Measurements from ENCODE around the gene FAM3A. TPM values are rescaled to one million over a fixed set of nuclear protein-coding genes. Genes with fewer than 3 reads are reported as not detected.

The FAM3A gene
- total and polyA plus RNA-seq, 3 experiments from 2014 or later = 28.4 to 29.6 (median 29.4) TPM

DNA sequence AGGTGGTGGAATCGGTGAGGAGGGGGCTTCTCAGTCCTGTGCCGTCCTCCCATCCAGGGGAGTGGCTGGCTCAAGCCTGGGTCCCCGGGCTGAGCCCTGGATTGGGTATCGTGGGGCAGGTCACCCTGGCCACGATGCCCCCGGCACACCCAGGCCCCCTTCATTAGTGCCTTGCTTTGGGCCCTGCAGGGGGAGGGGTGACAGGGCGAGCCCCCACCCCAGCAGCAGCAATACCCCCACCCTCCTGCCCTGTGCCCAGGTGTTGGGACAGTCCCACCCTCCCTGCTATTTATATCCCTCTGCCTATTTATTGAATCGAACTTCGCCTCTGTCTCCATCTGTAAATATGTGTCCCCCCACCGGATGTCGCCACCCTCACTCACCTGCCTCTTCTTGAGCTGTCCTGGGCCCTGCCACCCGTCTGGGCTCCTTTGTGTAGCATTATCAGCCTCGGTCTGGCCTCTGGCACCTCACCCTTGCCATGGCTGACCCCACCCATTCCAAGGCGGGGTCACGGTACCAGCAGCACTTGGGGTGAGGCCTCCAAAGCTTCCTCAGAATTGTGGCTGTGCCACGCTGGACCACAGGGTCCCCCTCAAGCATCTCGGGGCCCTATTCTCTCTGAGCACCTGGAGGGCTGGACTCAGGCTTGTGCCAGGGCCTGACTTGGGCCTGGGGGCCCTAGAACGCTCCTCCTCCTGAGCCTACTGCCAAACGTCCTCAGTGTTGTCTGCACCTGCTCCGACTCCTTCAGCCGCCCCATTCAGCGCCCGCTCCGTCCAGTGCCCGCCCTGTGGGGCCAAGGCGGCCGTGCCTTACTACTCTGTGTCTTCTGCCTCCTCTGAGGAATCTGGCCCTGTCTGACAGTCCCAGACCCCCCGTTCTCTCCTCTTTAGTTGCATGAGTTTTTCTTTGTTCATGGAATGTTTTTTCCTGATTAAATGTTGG lies 43.1 kb downstream of the FAM3A start:
- Mint-ChIP-seq H3K36me3 (peaks cover 0 to 51% (median 0%) of the 10 kb centered on the region in 3 donors), H3K4me1 (no peaks in the 10 kb centered on the region), H3K27ac (peak overlapping the region in 4 of 8 donors; percentile 42 to 92 (median 58)), H3K9me3 (no peaks in the 10 kb centered on the region), H3K4me3 (no peak overlapping the region), H3K27me3 (peaks cover 0 to 7% of the 10 kb centered on the region in 2 donors)
- no peak overlapping the region for H3K4me3 ChIP-seq (ENCODE audit: low read length)
- no peaks in the 10 kb centered on the region for H3K36me3 ChIP-seq (ENCODE audit: insufficient read depth, low read length)
- ChIA-PET POLR2A (no interaction called here), CTCF (no interaction called here)
- peaks cover 10% of the 10 kb centered on the region for H3K4me1 ChIP-seq (ENCODE audit: insufficient read depth, low read length)
- H3K9me3 ChIP-seq (ENCODE audit: low read length) = no peaks in the 10 kb centered on the region
- no peaks in the 10 kb centered on the region for H3K27me3 ChIP-seq (ENCODE audit: insufficient read depth, low read length, poor library complexity, severe bottlenecking)
- H3K27ac ChIP-seq (ENCODE audit: low read depth, low read length) = no peak overlapping the region
- DNase-seq = no peak

DNA sequence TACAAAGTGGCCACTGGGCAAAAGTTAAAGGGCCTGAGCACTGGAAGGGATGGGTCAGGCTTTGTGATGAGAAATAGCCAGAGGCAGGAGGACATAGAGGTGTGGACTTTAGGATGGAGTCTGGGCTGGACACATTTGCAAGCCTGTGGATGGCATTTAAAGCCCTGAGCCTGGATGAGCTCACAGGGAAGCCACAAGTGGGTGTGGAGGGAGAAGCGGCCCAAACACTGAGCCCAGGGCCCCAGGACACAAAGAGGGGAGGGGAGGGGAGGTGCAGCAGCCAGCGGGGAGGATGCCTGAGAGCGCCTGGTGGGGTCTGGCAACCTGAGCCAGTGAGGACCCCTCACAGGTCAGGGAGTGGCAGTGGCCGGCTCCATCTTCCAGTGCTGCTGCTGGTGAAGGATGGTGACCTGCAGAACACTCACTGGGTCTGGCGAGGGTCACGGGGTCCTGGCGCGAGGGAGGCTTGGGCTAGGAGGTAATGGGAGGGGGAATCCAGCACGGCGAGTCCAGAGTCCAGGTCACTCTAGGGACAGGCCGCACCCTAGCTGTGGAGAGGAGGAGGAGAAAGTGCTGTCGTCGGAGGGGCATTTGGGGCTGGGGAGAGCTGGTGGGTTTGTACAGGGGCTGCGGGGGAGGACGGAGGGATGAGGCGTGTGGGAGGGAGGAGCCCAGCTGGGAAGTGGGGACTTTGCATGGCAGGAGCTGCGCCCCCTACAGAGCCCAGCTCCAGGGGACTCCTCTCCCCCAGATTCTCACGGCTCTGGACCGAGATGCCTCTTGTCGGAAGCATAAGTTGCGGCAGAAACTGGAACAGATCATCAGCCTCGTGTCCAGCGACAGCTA lies 44.0 kb downstream of the FAM3A start:
- peaks cover 4% of the 10 kb centered on the region for H3K4me1 ChIP-seq (ENCODE audit: insufficient read depth, low read length)
- H3K4me3 Mint-ChIP-seq = no peak overlapping the region
- no peaks in the 10 kb centered on the region for H3K27me3 ChIP-seq (ENCODE audit: insufficient read depth, low read length, poor library complexity, severe bottlenecking)
- peaks cover 0 to 52% (median 0%) of the 10 kb centered on the region in 3 donors for H3K36me3 Mint-ChIP-seq
- H3K27me3 Mint-ChIP-seq = peaks cover 0 to 7% of the 10 kb centered on the region in 2 donors
- ChIA-PET POLR2A (no interaction called here), CTCF (no interaction called here)
- no peaks in the 10 kb centered on the region for H3K9me3 Mint-ChIP-seq
- no peak overlapping the region for H3K4me3 ChIP-seq (ENCODE audit: low read length)
- no peaks in the 10 kb centered on the region for H3K9me3 ChIP-seq (ENCODE audit: low read length)
- no peak overlapping the region for H3K27ac ChIP-seq (ENCODE audit: low read depth, low read length)
- no peaks in the 10 kb centered on the region for H3K4me1 Mint-ChIP-seq
- H3K27ac Mint-ChIP-seq = peak overlapping the region in 1 of 8 donors; percentile 41
- no peaks in the 10 kb centered on the region for H3K36me3 ChIP-seq (ENCODE audit: insufficient read depth, low read length)
- no peak for DNase-seq

DNA sequence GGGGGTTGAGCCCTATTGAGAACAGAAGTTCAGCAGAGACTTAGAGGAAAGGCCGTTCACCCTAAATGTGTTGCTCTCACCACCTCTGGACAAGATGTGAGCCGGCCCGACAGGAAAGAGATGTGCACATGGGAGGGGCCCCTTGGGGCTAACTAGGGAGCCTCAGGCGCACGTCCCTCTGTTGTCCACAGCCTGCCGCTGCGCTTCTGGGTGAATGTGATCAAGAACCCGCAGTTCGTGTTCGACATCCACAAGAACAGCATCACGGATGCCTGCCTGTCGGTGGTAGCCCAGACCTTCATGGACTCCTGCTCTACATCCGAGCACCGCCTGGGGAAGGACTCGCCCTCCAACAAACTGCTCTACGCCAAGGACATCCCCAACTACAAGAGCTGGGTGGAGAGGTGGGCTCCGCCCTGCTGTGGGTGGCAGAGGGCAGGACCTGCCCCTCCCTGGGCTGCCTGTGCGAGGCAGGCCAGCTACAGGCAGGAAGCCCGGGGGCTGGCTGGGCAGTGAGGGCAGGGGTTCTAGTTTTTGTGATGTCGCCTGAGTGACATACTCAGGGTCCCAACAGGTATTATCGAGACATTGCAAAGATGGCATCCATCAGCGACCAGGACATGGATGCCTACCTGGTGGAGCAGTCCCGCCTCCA lies 45.0 kb downstream of the FAM3A start:
- Histone ChIP-seq H3K36me3 (ENCODE audit: insufficient read depth, low read length) (no peaks in the 10 kb centered on the region), H3K9me3 (ENCODE audit: low read length) (no peaks in the 10 kb centered on the region), H3K4me1 (ENCODE audit: insufficient read depth, low read length) (no peaks in the 10 kb centered on the region), H3K4me3 (ENCODE audit: low read length) (no peak overlapping the region), H3K27ac (ENCODE audit: low read depth, low read length) (no peak overlapping the region), H3K27me3 (ENCODE audit: insufficient read depth, low read length, poor library complexity, severe bottlenecking) (no peaks in the 10 kb centered on the region)
- H3K27me3 Mint-ChIP-seq = peaks cover 0 to 4% of the 10 kb centered on the region in 2 donors
- H3K4me1 Mint-ChIP-seq = no peaks in the 10 kb centered on the region
- no peak overlapping the region for H3K27ac Mint-ChIP-seq
- CTCF ChIA-PET = no interaction called here
- POLR2A ChIA-PET = no interaction called here
- H3K36me3 Mint-ChIP-seq = peaks cover 0 to 57% (median 0%) of the 10 kb centered on the region in 3 donors
- no peaks in the 10 kb centered on the region for H3K9me3 Mint-ChIP-seq
- no peak for DNase-seq
- H3K4me3 Mint-ChIP-seq = no peak overlapping the region

DNA sequence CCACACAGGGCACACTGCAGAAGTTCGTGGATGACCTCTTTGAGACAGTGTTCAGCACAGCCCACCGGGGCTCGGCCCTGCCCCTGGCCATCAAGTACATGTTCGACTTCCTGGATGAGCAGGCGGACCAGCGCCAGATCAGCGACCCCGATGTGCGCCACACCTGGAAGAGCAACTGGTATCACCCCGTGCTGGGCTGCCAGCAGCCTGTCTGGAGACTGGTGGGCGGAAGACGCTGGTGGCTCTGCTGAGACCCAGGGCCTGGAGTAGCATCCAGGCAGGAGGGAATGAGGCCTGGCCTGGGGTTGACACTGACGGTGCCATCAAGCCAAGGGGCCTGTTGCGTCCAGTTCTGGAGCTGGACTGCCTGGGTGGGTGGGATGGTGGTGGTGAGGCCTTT lies 45.6 kb downstream of the FAM3A start:
- Mint-ChIP-seq H3K4me3 (no peak overlapping the region), H3K4me1 (no peaks in the 10 kb centered on the region), H3K36me3 (peaks cover 0 to 62% (median 0%) of the 10 kb centered on the region in 3 donors), H3K27ac (peak overlapping the region in 1 of 8 donors; percentile 50), H3K9me3 (no peaks in the 10 kb centered on the region), H3K27me3 (peaks cover 0 to 4% of the 10 kb centered on the region in 2 donors)
- Histone ChIP-seq H3K4me1 (ENCODE audit: insufficient read depth, low read length) (no peaks in the 10 kb centered on the region), H3K9me3 (ENCODE audit: low read length) (no peaks in the 10 kb centered on the region), H3K27me3 (ENCODE audit: insufficient read depth, low read length, poor library complexity, severe bottlenecking) (no peaks in the 10 kb centered on the region), H3K27ac (ENCODE audit: low read depth, low read length) (no peak overlapping the region), H3K36me3 (ENCODE audit: insufficient read depth, low read length) (no peaks in the 10 kb centered on the region), H3K4me3 (ENCODE audit: low read length) (no peak overlapping the region)
- POLR2A ChIA-PET = no interaction called here
- no peak for DNase-seq
- CTCF ChIA-PET = no interaction called here

DNA sequence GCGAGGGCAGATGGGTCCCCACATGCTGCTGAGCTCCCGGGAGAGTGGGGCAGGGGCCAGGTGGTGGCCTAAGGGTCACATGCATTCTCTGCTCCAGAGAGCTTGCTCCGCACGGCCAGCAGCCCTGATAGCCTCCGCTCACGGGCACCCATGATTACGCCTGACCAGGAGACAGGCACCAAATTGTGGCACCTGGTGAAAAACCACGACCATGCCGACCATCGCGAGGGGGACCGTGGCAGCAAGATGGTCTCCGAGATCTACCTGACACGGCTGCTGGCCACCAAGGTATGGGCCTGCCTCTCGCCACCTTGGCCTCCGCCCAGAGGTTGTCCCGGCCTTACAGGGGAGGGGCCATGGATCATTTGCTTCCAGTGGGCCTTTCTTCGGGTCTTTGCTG lies 46.2 kb downstream of the FAM3A start:
- H3K27ac Mint-ChIP-seq = peak overlapping the region in 1 of 8 donors; percentile 32
- no peak overlapping the region for H3K4me3 ChIP-seq (ENCODE audit: low read length)
- no peaks in the 10 kb centered on the region for H3K9me3 ChIP-seq (ENCODE audit: low read length)
- H3K9me3 Mint-ChIP-seq = no peaks in the 10 kb centered on the region
- no peaks in the 10 kb centered on the region for H3K36me3 ChIP-seq (ENCODE audit: insufficient read depth, low read length)
- H3K27ac ChIP-seq (ENCODE audit: low read depth, low read length) = no peak overlapping the region
- no peaks in the 10 kb centered on the region for H3K27me3 ChIP-seq (ENCODE audit: insufficient read depth, low read length, poor library complexity, severe bottlenecking)
- DNase-seq = no peak
- POLR2A ChIA-PET = no interaction called here
- H3K4me1 ChIP-seq (ENCODE audit: insufficient read depth, low read length) = no peaks in the 10 kb centered on the region
- H3K4me3 Mint-ChIP-seq = no peak overlapping the region
- CTCF ChIA-PET = no interaction called here
- H3K27me3 Mint-ChIP-seq = peaks cover 0 to 3% of the 10 kb centered on the region in 2 donors
- no peaks in the 10 kb centered on the region for H3K4me1 Mint-ChIP-seq
- peaks cover 0 to 66% (median 0%) of the 10 kb centered on the region in 3 donors for H3K36me3 Mint-ChIP-seq

DNA sequence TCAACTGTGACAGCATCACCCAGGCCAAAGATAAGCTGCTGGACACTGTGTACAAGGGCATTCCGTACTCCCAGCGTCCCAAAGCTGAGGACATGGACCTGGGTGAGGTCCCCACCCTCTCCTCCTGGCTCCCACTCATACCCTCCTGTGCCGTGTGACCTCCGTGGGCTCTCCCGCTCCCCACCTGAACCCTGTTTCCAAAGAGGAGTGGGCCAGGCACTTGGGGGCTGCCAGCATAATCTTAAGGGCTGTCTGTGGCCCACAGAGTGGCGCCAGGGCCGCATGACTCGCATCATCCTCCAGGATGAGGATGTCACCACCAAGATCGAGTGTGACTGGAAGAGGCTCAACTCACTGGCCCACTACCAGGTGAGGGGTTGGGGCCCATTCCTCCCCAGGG lies 46.9 kb downstream of the FAM3A start:
- H3K9me3 Mint-ChIP-seq = no peaks in the 10 kb centered on the region
- Histone ChIP-seq H3K9me3 (ENCODE audit: low read length) (no peaks in the 10 kb centered on the region), H3K4me3 (ENCODE audit: low read length) (no peak overlapping the region), H3K27me3 (ENCODE audit: insufficient read depth, low read length, poor library complexity, severe bottlenecking) (no peaks in the 10 kb centered on the region), H3K4me1 (ENCODE audit: insufficient read depth, low read length) (no peaks in the 10 kb centered on the region), H3K36me3 (ENCODE audit: insufficient read depth, low read length) (no peaks in the 10 kb centered on the region), H3K27ac (ENCODE audit: low read depth, low read length) (no peak overlapping the region)
- peaks cover 0 to 3% of the 10 kb centered on the region in 2 donors for H3K27me3 Mint-ChIP-seq
- H3K4me1 Mint-ChIP-seq = no peaks in the 10 kb centered on the region
- DNase-seq = no peak
- ChIA-PET POLR2A (interaction anchor here (1.5 kb wide), 1 partner anchor 9 kb away, joined by 3 read pairs; no protein-coding TSS in a partner anchor), CTCF (no interaction called here)
- H3K27ac Mint-ChIP-seq = peak overlapping the region in 1 of 8 donors; percentile 66
- H3K36me3 Mint-ChIP-seq = peaks cover 0 to 67% (median 0%) of the 10 kb centered on the region in 3 donors
- H3K4me3 Mint-ChIP-seq = no peak overlapping the region

DNA sequence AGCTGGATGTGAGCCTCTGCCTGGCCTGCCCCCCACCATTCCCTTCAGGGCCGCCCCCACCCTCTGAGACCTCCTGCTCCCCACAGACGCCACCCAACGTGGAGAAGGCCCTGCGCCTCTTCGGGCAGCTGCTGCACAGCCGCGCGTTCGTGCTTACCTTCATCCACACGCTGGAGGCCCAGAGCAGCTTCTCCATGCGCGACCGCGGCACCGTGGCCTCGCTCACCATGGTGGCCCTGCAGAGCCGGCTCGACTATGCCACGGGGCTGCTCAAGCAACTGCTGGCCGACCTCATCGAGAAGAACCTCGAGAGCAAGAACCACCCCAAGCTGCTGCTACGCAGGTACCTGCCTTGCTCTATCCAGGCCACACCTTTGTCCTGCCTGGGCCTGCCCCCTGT lies 47.8 kb downstream of the FAM3A start:
- Mint-ChIP-seq H3K27me3 (peaks cover 0 to 3% of the 10 kb centered on the region in 2 donors), H3K4me3 (no peak overlapping the region), H3K9me3 (no peaks in the 10 kb centered on the region), H3K36me3 (peaks cover 0 to 61% (median 0%) of the 10 kb centered on the region in 3 donors), H3K27ac (peak overlapping the region in 1 of 8 donors; percentile 41), H3K4me1 (no peaks in the 10 kb centered on the region)
- ChIA-PET CTCF (no interaction called here), POLR2A (interaction anchor here (1.0 to 1.5 kb wide), 2 partner anchors 9 to 10 kb away, joined by 3 read pairs; no protein-coding TSS in a partner anchor)
- no peaks in the 10 kb centered on the region for H3K9me3 ChIP-seq (ENCODE audit: low read length)
- no peaks in the 10 kb centered on the region for H3K36me3 ChIP-seq (ENCODE audit: insufficient read depth, low read length)
- no peak overlapping the region for H3K4me3 ChIP-seq (ENCODE audit: low read length)
- no peak for DNase-seq
- no peak overlapping the region for H3K27ac ChIP-seq (ENCODE audit: low read depth, low read length)
- H3K4me1 ChIP-seq (ENCODE audit: insufficient read depth, low read length) = no peaks in the 10 kb centered on the region
- no peaks in the 10 kb centered on the region for H3K27me3 ChIP-seq (ENCODE audit: insufficient read depth, low read length, poor library complexity, severe bottlenecking)

Data from CD8-positive, alpha-beta memory T cell (primary cell).